Right ventricle myocardium inferior (tissue), 1 donor: ENCODE measurements around the gene MTMR12. TPM values are rescaled to one million over a fixed set of nuclear protein-coding genes. Genes with fewer than 3 reads are reported as not detected.

Source experiments
- ATAC-seq: fragments of 200-7000 bp; cut with Tn5 transposase; one replicate; pipeline ENCODE4 v1.9.1; 2020; ENCODE audit warnings: mild to moderate bottlenecking, moderate library complexity
- DNase-seq: peaks from one replicate; pipeline ENCODE4 v3.0.0; 2021; ENCODE audit errors: missing footprints
- intact Hi-C: fragments of 100-400 bp; cut with DNase I; formaldehyde crosslinking; loops from one replicate; pipeline ENCODE4 v1.11.0; 2022
- long read RNA-seq: library from polyadenylated mRNA; unstranded; transcript quantifications from one replicate; pipeline ENCODE4 v2.0.0, GENCODE V29; 2021
- total RNA-seq: library from RNA; stranded (reverse); fragmentation: NEBNext Ultra II Directional; extraction: Animal tissue kit (Norgen Biotek cat#: 25700); gene quantifications from one replicate; pipeline ENCODE4 v1.2.1, GENCODE V29; 2021
- donor health status: DM: no; HTN: yes; CAD: no; lungs with severe emphysema.

MTMR12 gene, protein sequence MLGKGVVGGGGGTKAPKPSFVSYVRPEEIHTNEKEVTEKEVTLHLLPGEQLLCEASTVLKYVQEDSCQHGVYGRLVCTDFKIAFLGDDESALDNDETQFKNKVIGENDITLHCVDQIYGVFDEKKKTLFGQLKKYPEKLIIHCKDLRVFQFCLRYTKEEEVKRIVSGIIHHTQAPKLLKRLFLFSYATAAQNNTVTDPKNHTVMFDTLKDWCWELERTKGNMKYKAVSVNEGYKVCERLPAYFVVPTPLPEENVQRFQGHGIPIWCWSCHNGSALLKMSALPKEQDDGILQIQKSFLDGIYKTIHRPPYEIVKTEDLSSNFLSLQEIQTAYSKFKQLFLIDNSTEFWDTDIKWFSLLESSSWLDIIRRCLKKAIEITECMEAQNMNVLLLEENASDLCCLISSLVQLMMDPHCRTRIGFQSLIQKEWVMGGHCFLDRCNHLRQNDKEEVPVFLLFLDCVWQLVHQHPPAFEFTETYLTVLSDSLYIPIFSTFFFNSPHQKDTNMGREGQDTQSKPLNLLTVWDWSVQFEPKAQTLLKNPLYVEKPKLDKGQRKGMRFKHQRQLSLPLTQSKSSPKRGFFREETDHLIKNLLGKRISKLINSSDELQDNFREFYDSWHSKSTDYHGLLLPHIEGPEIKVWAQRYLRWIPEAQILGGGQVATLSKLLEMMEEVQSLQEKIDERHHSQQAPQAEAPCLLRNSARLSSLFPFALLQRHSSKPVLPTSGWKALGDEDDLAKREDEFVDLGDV
- 18.7 TPM for total RNA-seq
- long read RNA-seq, full-length matches to known transcripts: 2 of 13 reads
- long read RNA-seq, partial matches to known transcripts: 1 of 13 reads
- long read RNA-seq, other reads (novel, unspliced or antisense): 10 of 13 reads

DNA sequence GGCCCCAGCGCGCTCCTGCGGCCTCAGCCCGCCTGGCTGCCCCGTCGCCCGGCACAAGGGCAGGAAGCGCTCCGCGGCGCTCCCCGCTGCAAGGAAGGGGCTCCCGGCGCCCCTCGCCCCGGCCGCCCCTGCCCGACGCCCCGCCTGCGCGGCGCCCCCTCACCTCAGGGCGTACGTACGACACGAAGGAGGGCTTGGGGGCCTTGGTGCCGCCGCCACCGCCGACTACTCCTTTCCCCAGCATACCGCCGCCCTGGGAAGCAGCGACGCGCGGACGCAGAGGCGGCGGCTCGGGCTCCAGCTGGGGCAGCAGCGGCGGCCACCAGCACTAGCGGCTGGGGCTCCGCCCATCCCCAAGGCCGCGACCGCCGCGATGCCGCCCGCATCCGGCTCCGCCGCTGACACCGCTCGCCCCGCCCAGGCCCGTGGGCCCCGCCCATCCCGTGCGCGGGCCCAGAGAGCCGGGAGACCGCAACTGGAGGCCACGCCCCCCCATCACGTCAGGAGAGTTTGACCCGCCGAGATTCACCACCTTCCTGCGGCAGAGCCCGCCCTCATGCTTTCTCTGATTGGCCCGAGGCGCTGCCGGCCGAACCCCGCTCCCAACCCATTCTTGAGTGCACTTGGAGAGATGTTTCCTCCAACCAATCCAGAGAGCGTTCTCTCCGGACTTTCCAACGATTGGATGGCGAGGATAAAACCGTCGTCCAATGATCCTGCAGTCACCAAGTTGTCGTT lies at the start of gene MTMR12:
MTMR12 (minus strand) TSS at position 345 of the 738 bp plus-strand sequence; CDS start at position 244, 101 bp downstream.
- ATAC-seq (peak; percentile 99), DNase-seq (peak; percentile 100)
- intact Hi-C loops: loop anchor here (2.0 to 5.0 kb wide), 2 partner anchors 38 to 80 kb away; no protein-coding TSS in a partner anchor

GRCh38 chr5:32362527-32362926 lies 49.8 kb upstream of the MTMR12 start:
- intact Hi-C loops: no loop called here
- no peak for DNase-seq
- no peak for ATAC-seq

DNA sequence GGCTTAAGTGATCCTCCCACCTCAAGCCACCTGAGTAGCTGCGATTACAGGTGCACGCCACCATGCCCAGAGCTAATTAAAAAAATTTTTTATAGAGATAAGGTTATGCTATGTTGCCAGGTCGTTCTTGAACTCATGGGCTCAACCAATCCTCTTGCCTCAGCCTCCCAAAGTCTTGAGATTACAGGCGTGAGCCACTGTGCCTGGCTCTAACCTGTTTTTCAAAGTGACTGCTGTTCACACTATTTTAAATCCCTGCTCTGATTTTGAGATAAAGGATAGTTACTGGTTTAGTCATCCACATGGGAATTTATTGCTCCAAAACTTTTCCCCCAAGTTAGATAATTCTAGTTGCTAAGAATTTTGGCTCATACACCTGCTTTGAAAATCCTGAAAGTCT lies 48.2 kb upstream of the MTMR12 start:
- ATAC-seq (no peak), DNase-seq (no peak)
- intact Hi-C loops: no loop called here

GRCh38 chr5:32358611-32359010 lies 45.9 kb upstream of the MTMR12 start:
- DNase-seq (no peak), ATAC-seq (no peak)
- intact Hi-C loops: no loop called here

GRCh38 chr5:32357658-32358057 lies 44.9 kb upstream of the MTMR12 start:
- DNase-seq (no peak), ATAC-seq (no peak)
- intact Hi-C loops: no loop called here

- intact Hi-C loops: no loop called here
- DNase-seq (no peak), ATAC-seq (no peak)
Measured at GRCh38 chr5:32355686-32356085, 42.9 kb upstream of the MTMR12 start.

DNA sequence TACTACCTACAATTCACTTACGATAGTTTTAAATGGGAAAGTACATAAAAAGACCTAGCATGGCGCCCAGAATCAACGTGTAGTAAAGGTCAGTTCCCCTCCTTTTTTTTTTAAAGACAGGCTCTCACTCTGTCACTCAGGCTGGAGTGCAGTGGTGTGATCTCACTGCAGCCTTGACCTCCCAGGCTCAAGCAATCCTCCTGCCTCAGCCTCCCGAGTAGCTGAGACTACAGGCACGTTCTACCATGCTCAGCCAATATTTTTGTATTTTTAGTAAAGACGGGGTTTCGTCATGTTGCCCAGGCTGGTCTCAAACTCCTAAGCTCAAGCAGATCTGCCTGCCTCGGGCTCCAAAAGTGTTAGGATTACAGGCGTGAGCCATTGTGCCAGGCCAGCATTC lies 40.7 kb upstream of the MTMR12 start:
- intact Hi-C loops: no loop called here
- DNase-seq (no peak), ATAC-seq (no peak)

DNA sequence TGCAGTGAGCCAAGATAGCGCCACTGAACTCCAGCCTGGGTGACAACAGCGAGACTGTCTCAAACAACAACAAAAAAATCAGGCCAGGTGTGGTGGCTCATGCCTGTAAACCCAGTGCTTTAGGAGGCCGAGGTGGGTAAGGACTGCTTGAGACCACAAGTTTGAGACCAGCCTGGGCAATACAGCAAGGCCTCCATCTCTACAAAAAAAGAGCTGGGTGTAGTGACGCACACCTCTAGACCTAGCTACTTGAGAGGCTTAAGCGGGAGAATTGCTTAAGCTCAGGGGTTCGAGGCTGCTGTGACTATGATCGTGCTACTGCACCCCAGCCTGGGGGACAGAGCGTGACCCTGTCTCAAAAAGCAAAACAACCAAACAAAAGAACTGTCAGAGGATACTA lies 39.9 kb upstream of the MTMR12 start:
- ATAC-seq: no peak
- no peak for DNase-seq
- intact Hi-C loops: no loop called here

DNA sequence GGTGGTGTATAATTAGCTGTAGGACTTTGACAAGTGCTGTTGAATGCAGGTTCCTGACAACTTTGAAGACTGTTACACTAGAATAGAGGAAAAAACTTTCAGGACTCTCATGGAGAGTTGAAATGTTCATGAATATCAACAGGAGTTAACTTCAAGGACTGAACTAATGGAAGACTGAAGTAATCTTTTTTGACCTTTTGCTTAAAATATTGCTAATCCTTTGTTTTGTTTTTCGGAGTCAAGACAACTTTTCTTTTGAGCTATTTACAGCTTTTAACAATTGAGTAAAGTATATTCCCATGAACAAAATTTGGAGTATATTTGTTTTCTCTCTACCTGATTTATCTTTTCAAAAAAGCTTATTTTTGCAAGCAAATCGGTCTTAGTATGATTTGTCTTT lies 34.1 kb upstream of the MTMR12 start:
- ATAC-seq (no peak), DNase-seq (no peak)
- intact Hi-C loops: no loop called here

GRCh38 chr5:32343058-32343672 lies 30.4 kb upstream of the MTMR12 start:
- DNase-seq: no peak
- ATAC-seq: no peak
- intact Hi-C loops: no loop called here

GRCh38 chr5:32342656-32343055 lies 29.9 kb upstream of the MTMR12 start:
- DNase-seq: no peak
- no peak for ATAC-seq
- intact Hi-C loops: no loop called here

DNA sequence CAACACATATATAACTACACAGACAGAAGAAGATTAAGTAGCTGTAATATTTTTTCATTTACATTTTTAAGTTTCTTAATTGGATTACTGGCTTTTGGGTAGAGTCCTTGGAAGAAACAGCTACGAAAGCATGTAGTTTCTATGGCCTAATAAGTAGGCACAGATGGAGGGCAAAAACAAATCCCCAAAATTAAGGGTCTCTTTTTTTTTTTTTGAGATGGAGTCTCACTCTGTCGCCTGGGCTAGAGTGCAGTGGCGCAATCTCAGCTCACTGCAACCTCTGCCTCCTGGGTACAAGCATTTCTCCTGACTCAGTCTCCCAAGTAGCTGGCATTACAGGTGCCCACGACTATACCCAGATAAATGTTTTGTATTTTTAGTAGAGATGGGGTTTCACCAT lies 27.1 kb upstream of the MTMR12 start:
- DNase-seq (no peak), ATAC-seq (no peak)
- intact Hi-C loops: no loop called here

- intact Hi-C loops: no loop called here
- no peak for ATAC-seq
- no peak for DNase-seq
Measured at GRCh38 chr5:32339198-32339597, 26.5 kb upstream of the MTMR12 start.

GRCh38 chr5:32332966-32333365 lies 20.2 kb upstream of the MTMR12 start:
- DNase-seq: no peak
- intact Hi-C loops: no loop called here
- ATAC-seq: no peak

DNA sequence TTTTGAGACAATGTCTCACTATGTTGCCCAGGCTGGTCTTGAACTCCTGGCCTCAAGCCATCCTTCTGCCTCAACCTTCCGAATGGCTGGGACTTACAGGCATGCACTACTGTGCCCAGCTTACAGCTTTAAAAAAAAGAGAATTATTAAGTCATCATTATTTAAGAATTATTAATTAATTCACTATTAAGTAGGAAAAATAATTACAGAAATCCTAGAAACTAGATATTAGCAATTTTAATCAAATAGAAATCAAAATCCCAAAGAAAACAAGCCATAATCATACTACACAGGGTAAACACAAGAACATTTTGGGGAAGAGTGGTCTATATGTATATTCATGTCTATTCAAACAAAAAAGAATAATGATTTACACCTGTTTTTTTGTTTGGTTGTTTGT lies 19.6 kb upstream of the MTMR12 start:
- intact Hi-C loops: no loop called here
- DNase-seq: no peak
- no peak for ATAC-seq

GRCh38 chr5:32331935-32332274 lies 19.2 kb upstream of the MTMR12 start:
- ATAC-seq (no peak), DNase-seq (no peak)
- intact Hi-C loops: no loop called here

GRCh38 chr5:32331217-32331934 lies 18.6 kb upstream of the MTMR12 start:
- DNase-seq (no peak), ATAC-seq (no peak)
- intact Hi-C loops: no loop called here

GRCh38 chr5:32330126-32330971 lies 17.6 kb upstream of the MTMR12 start:
- intact Hi-C loops: no loop called here
- DNase-seq (no peak), ATAC-seq (no peak)
